ENCODE measurements around the gene PLGRKT. TPM values are rescaled to one million over a fixed set of nuclear protein-coding genes. Genes with fewer than 3 reads are reported as not detected.

PLGRKT gene
- total and polyA plus RNA-seq, 11 donors = 20.8 to 37.2 (median 31.0) TPM

GRCh38 chr9:5448461-5449435, 11.0 kb upstream of the PLGRKT start:
- WGBS, 4 donors = 92 to 95% (median 94%) methylated on average over 5 of the region's 5 CpGs
- Histone ChIP-seq H3K27me3 (no peaks in the 10 kb centered on the region), H3K36me3 (no peaks in the 10 kb centered on the region), H3K9me3 (no peaks in the 10 kb centered on the region), H3K4me3 (no peak overlapping the region), H3K4me1 (peaks cover 0 to 70% (median 18%) of the 10 kb centered on the region in 12 donors), H3K27ac (peak overlapping the region in 5 of 12 donors; percentile 63 to 97 (median 80))
- DNase-seq (no peak), ATAC-seq (no peak)
- no peak for TF ChIP-seq POLR2A (IDR thresholded peaks at IDR 0.05)
- no peak for TF ChIP-seq CTCF (IDR thresholded peaks at IDR 0.05)
- intact Hi-C loops (cut with DNase I) = loop anchor here in 3 of 10 donors (5.0 to 10.0 kb wide), 3 partner anchors 261 to 704 kb away; partner anchors contain the start of genes AK3 (in 1 of the 3) and INSL6 (in 1 of the 3)

- intact Hi-C loops (cut with DNase I) = loop anchor here in 3 of 10 donors (5.0 to 10.0 kb wide), 3 partner anchors 261 to 703 kb away; partner anchors contain the start of genes AK3 (in 1 of the 3) and INSL6 (in 1 of the 3)
- no peaks in the 10 kb centered on the region for H3K36me3 ChIP-seq
- H3K27ac ChIP-seq = no peak overlapping the region
- no peak overlapping the region for H3K4me3 ChIP-seq
- H3K27me3 ChIP-seq = no peaks in the 10 kb centered on the region
- no peak for ATAC-seq
- peaks cover 0 to 63% (median 14%) of the 10 kb centered on the region in 12 donors for H3K4me1 ChIP-seq
- H3K9me3 ChIP-seq = no peaks in the 10 kb centered on the region
- WGBS, 4 donors = 89 to 97% (median 93%) methylated on average over 2 of the region's 2 CpGs
- TF ChIP-seq POLR2A (IDR thresholded peaks at IDR 0.05) = no peak
- no peak for TF ChIP-seq CTCF (IDR thresholded peaks at IDR 0.05)
- DNase-seq = no peak
Observed at GRCh38 chr9:5448016-5448415, 10.3 kb upstream of the PLGRKT start.

GRCh38 chr9:5447337-5447736, 9.6 kb upstream of the PLGRKT start:
- intact Hi-C loops (cut with DNase I) = loop anchor here in 3 of 10 donors (5.0 to 10.0 kb wide), 3 partner anchors 260 to 703 kb away; partner anchors contain the start of genes AK3 (in 1 of the 3) and INSL6 (in 1 of the 3)
- no peak overlapping the region for H3K4me3 ChIP-seq
- no peak overlapping the region for H3K27ac ChIP-seq
- 81 to 90% (median 88%) methylated on average over 3 of the region's 3 CpGs for WGBS, 4 donors
- no peak for DNase-seq
- TF ChIP-seq CTCF (IDR thresholded peaks at IDR 0.05) (no peak), POLR2A (IDR thresholded peaks at IDR 0.05) (no peak)
- ATAC-seq = no peak
- peaks cover 0 to 56% (median 10%) of the 10 kb centered on the region in 12 donors for H3K4me1 ChIP-seq
- no peaks in the 10 kb centered on the region for H3K27me3 ChIP-seq
- no peaks in the 10 kb centered on the region for H3K9me3 ChIP-seq
- H3K36me3 ChIP-seq = no peaks in the 10 kb centered on the region
